GM12878 (cell line): Measurements from ENCODE around the gene TBC1D1. TPM values are rescaled to one million over a fixed set of nuclear protein-coding genes. Genes with fewer than 3 reads are reported as not detected.
A peak's percentile ranks its signal among the peaks of the same experiment; 100 is the strongest.

Source experiments
- BRCA1 ChIP-seq: IDR thresholded peaks from 2 replicates; pipeline ENCODE4 v1.6.1; 2011; ENCODE audit warnings: low read depth, low read length, improper control_type of control experiment
- FOS ChIP-seq: IDR thresholded peaks from 3 replicates; pipeline ENCODE4 v1.6.1; 2011; ENCODE audit warnings: borderline replicate concordance; ENCODE audit not compliant: insufficient read length; ENCODE audit errors: extremely low read depth
- GATAD2B ChIP-seq: fragments of 450-650 bp; conservative IDR thresholded peaks from 2 replicates; pipeline ENCODE4 v1.6.1; 2017; ENCODE audit warnings: low read depth, mild to moderate bottlenecking, moderate library complexity
- HCFC1 ChIP-seq: fragments of 150-350 bp; IDR thresholded peaks from 2 replicates; pipeline ENCODE4 v1.6.1; 2014; ENCODE audit warnings: low read length
- IKZF2 ChIP-seq, 2 experiments: fragments of 450-650 bp; IDR thresholded peaks; 2 replicates each; pipeline ENCODE4 v1.6.1; 2017; ENCODE audit warnings: mild to moderate bottlenecking in 2 of 2, moderate library complexity in 2 of 2
- KAT2A ChIP-seq: conservative IDR thresholded peaks from 2 replicates; pipeline ENCODE4 v1.6.1; 2011; ENCODE audit warnings: low read depth, low read length; ENCODE audit not compliant: control insufficient read depth
- LARP7 ChIP-seq: fragments of 450-650 bp; IDR thresholded peaks from 2 replicates; pipeline ENCODE4 v1.6.1; 2017; ENCODE audit warnings: mild to moderate bottlenecking
- RAD21 ChIP-seq: IDR thresholded peaks from 2 replicates; pipeline ENCODE4 v1.6.1; 2011; ENCODE audit warnings: mild to moderate bottlenecking, low read depth, low read length, moderate library complexity; ENCODE audit not compliant: insufficient read depth
- RFX5 ChIP-seq: IDR thresholded peaks from 2 replicates; pipeline ENCODE4 v1.6.1; 2011; ENCODE audit warnings: low read depth, low read length, improper control_type of control experiment
- SRF ChIP-seq, 2 experiments: IDR thresholded peaks; 2 replicates each; pipeline ENCODE4 v1.6.1; 2011; ENCODE audit warnings: low read depth in 2 of 2, low read length in 2 of 2, mild to moderate bottlenecking in 1 of 2, moderate library complexity in 1 of 2
- WRNIP1 ChIP-seq: IDR thresholded peaks from 2 replicates; pipeline ENCODE4 v1.6.1; 2011; ENCODE audit warnings: low read depth, low read length, improper control_type of control experiment, borderline replicate concordance
- YBX1 ChIP-seq: fragments of 450-650 bp; IDR thresholded peaks from 2 replicates; pipeline ENCODE4 v1.6.1; 2016; ENCODE audit warnings: antibody characterized with exemption
- ZNF24 ChIP-seq: fragments of 450-650 bp; IDR thresholded peaks from 2 replicates; pipeline ENCODE4 v1.6.1; 2017; ENCODE audit warnings: antibody characterized with exemption, mild to moderate bottlenecking
- polyA plus RNA-seq, 11 experiments: library from polyadenylated mRNA; depleted of rRNA in 4 of 11; unstranded in 6 of 11; stranded (reverse) in 5 of 11; fragments of >200 nt; fragmentation: Nextera tagmentation in 4 of 11; fragmentation: Illumina TruSeq in 1 of 11; extraction: Ambion mirVana in 4 of 11; extraction: Trizol in 1 of 11; gene quantifications; 1 replicate in 1 of 11; 2 replicates in 10 of 11; pipeline versions ENCODE4 v1.2.1 to v1.2.3, GENCODE V29; 2011 to 2016; ENCODE audit warnings: inconsistent platforms in 2 of 11, missing spikeins in 2 of 11, low read depth in 1 of 11
- total RNA-seq, 4 experiments: library from RNA; depleted of rRNA in 3 of 4; stranded (reverse); fragments of >200 nt in 3 of 4; fragmentation: Illumina TruSeq in 1 of 4; extraction: Trizol in 1 of 4; gene quantifications; 2 replicates each; pipeline versions ENCODE4 v1.2.1 to v1.2.3, GENCODE V29; 2013 to 2021
- TF ChIP-seq, protein P1 (sequence below): fragments of 450-650 bp; formaldehyde crosslinking; IDR thresholded peaks from 2 replicates; pipeline ENCODE4 v1.4.0; 2020; ENCODE audit warnings: mild to moderate bottlenecking, moderate library complexity
- TF ChIP-seq, protein P2 (sequence below): IDR thresholded peaks from 2 replicates; pipeline ENCODE4 v1.6.1; 2011; ENCODE audit warnings: mild to moderate bottlenecking, low read depth, low read length, moderate library complexity; ENCODE audit not compliant: insufficient replicate concordance
- TF ChIP-seq, protein P3 (sequence below): fragments of 450-650 bp; IDR thresholded peaks from 2 replicates; pipeline ENCODE4 v1.6.1; 2017; ENCODE audit warnings: mild to moderate bottlenecking, low read depth, inconsistent platforms; ENCODE audit not compliant: poor library complexity, severe bottlenecking
- TF ChIP-seq, protein P4 (sequence below): IDR thresholded peaks from 2 replicates; pipeline ENCODE4 v1.6.1; 2011; ENCODE audit warnings: low read depth, mild to moderate bottlenecking, low read length, moderate library complexity, borderline replicate concordance; ENCODE audit errors: extremely low read depth
- TF ChIP-seq, protein P5 (sequence below): IDR thresholded peaks from 2 replicates; pipeline ENCODE4 v1.6.1; 2012; ENCODE audit warnings: low read length, inconsistent platforms
- TF ChIP-seq, protein P6 (sequence below): IDR thresholded peaks from 2 replicates; pipeline ENCODE4 v1.6.1; 2012; ENCODE audit warnings: low read depth, low read length, improper control_type of control experiment

The TBC1D1 gene
- total and polyA plus RNA-seq, 10 of the 15 experiments (the other 5 are each of a cell fraction or from before 2014, with no cell fraction given) = 5.3 to 102 (median 57.8) TPM

DNA sequence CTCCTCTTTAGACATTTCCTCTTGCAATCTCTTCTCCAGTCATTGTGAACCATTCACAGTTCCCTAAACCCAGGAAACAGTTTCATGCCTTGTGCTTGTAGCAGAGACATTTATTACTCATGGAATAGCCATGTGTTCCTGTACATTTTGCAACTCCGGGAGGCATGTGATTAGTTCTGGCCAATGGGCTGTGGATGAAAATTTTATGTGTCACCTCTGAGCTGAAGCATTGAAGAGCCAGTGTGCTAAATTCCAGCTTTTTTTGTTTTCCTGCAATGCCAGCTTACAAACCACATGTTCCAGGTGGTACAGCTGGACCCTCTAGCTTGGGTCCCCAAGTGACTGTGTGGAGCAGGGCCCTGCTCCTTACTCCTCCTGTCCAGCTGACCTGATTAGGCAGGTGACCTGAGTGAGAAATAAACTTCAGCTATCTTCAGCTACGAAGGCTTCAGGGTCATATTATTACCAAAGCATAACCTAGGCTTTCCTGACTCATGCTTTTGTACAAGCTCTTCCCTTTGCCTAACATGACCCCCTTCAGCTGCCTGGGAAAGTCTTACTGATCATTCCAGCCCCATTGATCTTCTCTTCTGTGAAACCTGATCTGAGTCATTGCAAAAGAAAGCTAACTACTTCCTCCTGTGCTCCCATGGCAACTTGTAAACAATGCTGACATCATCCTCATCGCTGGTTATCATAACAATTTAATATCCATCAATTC lies 269.8 kb downstream of the TBC1D1 start (continued):
- TF ChIP-seq, protein P1, sequence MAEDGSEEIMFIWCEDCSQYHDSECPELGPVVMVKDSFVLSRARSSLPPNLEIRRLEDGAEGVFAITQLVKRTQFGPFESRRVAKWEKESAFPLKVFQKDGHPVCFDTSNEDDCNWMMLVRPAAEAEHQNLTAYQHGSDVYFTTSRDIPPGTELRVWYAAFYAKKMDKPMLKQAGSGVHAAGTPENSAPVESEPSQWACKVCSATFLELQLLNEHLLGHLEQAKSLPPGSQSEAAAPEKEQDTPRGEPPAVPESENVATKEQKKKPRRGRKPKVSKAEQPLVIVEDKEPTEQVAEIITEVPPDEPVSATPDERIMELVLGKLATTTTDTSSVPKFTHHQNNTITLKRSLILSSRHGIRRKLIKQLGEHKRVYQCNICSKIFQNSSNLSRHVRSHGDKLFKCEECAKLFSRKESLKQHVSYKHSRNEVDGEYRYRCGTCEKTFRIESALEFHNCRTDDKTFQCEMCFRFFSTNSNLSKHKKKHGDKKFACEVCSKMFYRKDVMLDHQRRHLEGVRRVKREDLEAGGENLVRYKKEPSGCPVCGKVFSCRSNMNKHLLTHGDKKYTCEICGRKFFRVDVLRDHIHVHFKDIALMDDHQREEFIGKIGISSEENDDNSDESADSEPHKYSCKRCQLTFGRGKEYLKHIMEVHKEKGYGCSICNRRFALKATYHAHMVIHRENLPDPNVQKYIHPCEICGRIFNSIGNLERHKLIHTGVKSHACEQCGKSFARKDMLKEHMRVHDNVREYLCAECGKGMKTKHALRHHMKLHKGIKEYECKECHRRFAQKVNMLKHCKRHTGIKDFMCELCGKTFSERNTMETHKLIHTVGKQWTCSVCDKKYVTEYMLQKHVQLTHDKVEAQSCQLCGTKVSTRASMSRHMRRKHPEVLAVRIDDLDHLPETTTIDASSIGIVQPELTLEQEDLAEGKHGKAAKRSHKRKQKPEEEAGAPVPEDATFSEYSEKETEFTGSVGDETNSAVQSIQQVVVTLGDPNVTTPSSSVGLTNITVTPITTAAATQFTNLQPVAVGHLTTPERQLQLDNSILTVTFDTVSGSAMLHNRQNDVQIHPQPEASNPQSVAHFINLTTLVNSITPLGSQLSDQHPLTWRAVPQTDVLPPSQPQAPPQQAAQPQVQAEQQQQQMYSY (CRISPR knock-in tag) = no peak
- no peak for TF ChIP-seq HCFC1
- no peak for TF ChIP-seq KAT2A
- no peak for TF ChIP-seq ZNF24
- TF ChIP-seq, protein P2, sequence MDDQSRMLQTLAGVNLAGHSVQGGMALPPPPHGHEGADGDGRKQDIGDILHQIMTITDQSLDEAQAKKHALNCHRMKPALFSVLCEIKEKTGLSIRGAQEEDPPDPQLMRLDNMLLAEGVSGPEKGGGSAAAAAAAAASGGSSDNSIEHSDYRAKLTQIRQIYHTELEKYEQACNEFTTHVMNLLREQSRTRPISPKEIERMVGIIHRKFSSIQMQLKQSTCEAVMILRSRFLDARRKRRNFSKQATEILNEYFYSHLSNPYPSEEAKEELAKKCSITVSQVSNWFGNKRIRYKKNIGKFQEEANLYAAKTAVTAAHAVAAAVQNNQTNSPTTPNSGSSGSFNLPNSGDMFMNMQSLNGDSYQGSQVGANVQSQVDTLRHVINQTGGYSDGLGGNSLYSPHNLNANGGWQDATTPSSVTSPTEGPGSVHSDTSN = no peak
- TF ChIP-seq, protein P3, sequence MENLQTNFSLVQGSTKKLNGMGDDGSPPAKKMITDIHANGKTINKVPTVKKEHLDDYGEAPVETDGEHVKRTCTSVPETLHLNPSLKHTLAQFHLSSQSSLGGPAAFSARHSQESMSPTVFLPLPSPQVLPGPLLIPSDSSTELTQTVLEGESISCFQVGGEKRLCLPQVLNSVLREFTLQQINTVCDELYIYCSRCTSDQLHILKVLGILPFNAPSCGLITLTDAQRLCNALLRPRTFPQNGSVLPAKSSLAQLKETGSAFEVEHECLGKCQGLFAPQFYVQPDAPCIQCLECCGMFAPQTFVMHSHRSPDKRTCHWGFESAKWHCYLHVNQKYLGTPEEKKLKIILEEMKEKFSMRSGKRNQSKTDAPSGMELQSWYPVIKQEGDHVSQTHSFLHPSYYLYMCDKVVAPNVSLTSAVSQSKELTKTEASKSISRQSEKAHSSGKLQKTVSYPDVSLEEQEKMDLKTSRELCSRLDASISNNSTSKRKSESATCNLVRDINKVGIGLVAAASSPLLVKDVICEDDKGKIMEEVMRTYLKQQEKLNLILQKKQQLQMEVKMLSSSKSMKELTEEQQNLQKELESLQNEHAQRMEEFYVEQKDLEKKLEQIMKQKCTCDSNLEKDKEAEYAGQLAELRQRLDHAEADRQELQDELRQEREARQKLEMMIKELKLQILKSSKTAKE = peak; percentile 76
- TF ChIP-seq IKZF2 (IDR thresholded peaks at IDR 0.05) = peak; percentile 98
- TF ChIP-seq LARP7 = 0 out of 2 replicates have a peak, but pooled peaks have one; percentile 26
- TF ChIP-seq, protein P4, sequence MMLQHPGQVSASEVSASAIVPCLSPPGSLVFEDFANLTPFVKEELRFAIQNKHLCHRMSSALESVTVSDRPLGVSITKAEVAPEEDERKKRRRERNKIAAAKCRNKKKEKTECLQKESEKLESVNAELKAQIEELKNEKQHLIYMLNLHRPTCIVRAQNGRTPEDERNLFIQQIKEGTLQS = peak; percentile 38; the same call in 1 of the 2 replicates
- TF ChIP-seq WRNIP1 = 0 out of 2 replicates have a peak, but pooled peaks have one; percentile 36
- no peak for TF ChIP-seq BRCA1
- no peak for TF ChIP-seq FOS
- peak in 1 of 2 experiments; percentile 60; a peak in 1 of 4 replicates for TF ChIP-seq SRF (IDR thresholded peaks at IDR 0.05; ENCODE audit: low read depth in 2 of 2, low read length in 2 of 2)
- TF ChIP-seq RAD21 = peak; percentile 16; the same call in 1 of the 2 replicates
- TF ChIP-seq, protein P5, sequence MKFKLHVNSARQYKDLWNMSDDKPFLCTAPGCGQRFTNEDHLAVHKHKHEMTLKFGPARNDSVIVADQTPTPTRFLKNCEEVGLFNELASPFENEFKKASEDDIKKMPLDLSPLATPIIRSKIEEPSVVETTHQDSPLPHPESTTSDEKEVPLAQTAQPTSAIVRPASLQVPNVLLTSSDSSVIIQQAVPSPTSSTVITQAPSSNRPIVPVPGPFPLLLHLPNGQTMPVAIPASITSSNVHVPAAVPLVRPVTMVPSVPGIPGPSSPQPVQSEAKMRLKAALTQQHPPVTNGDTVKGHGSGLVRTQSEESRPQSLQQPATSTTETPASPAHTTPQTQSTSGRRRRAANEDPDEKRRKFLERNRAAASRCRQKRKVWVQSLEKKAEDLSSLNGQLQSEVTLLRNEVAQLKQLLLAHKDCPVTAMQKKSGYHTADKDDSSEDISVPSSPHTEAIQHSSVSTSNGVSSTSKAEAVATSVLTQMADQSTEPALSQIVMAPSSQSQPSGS = peak; percentile 100
- no peak for TF ChIP-seq YBX1
- TF ChIP-seq GATAD2B = peak; percentile 60
- TF ChIP-seq, protein P6, sequence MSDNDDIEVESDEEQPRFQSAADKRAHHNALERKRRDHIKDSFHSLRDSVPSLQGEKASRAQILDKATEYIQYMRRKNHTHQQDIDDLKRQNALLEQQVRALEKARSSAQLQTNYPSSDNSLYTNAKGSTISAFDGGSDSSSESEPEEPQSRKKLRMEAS = no peak
- TF ChIP-seq RFX5 = no peak
